ENCODE measurements around the gene FAM216B. TPM values are rescaled to one million over a fixed set of nuclear protein-coding genes. Genes with fewer than 3 reads are reported as not detected.

Gene FAM216B
- total and polyA plus RNA-seq, 10 of the 15 experiments (the other 5 are each of a cell fraction or from before 2014, with no cell fraction given), result not detected

- TF ChIP-seq PRDM15 (CRISPR knock-in tag; IDR thresholded peaks at IDR 0.05) (no peak), BHLHE40 (IDR thresholded peaks at IDR 0.05; ENCODE audit: borderline replicate concordance in 1 of 2, low read depth in 2 of 2, low read length in 1 of 2) (no peak), DPF2 (IDR thresholded peaks at IDR 0.05) (no peak), ZZZ3 (IDR thresholded peaks at IDR 0.05; ENCODE audit: control insufficient read depth, insufficient read length, low read depth) (no peak), RUNX3 (IDR thresholded peaks at IDR 0.05; ENCODE audit: low read length) (no peak), BCLAF1 (IDR thresholded peaks at IDR 0.05) (no peak), CBX5 (IDR thresholded peaks at IDR 0.05; ENCODE audit: low read depth) (no peak)
These were observed 26.4 kb upstream of the FAM216B start (continued) for GRCh38 chr13:42754801-42755510.

Data from GM12878 (cell line).